HCT116 (cell line): ENCODE results near the gene ITIH5. TPM values are rescaled to one million over a fixed set of nuclear protein-coding genes. Genes with fewer than 3 reads are reported as not detected.

Source experiments
- ATAC-seq: fragments of 200-7000 bp; cut with Tn5 transposase; 2 replicates; pipeline ENCODE4 v1.9.1; 2020; ENCODE audit warnings: mild to moderate bottlenecking, moderate library complexity
- BruUV-seq: library from RNA; stranded (reverse); fragments of 400-500 nt; replicated peaks from 2 replicates; lab custom pipeline; 2021; lab: Mats Ljungman, UMichigan
- CTCF ChIA-PET: fragments of 300-600 bp; sonication (Branson Sonifier 250); formaldehyde crosslinking; loops from one replicate; lab custom pipeline; 2021; ENCODE audit warnings: antibody characterized with exemption; lab: Charles Lee
- POLR2A ChIA-PET: fragments of 300-600, 350-600 bp; sonication (Branson Sonifier 250); formaldehyde crosslinking; loops from one replicate; lab custom pipeline; 2021; ENCODE audit warnings: antibody characterized with exemption; lab: Charles Lee
- RAD21 ChIA-PET, 2 experiments: fragments of 300-600 bp; sonication (Branson Sonifier 250); formaldehyde crosslinking; loops; one replicate each; lab custom pipeline; 2023; ENCODE audit warnings: low total read pairs in 2 of 2; ENCODE audit not compliant: uncharacterized antibody in 2 of 2, unreplicated experiment in 2 of 2, low non-redundant PET in 1 of 2; lab: Charles Lee
- DNase-seq: peaks from one replicate; pipeline ENCODE4 v3.0.0-alpha.2; 2010; ENCODE audit warnings: low read depth, low spot score
- H2AFZ ChIP-seq: fragments of 200-600 bp; shearing (Covaris generic), sonication (generic); 2 replicates; pipeline ENCODE4 v1.6.1; 2017; ENCODE audit warnings: low read depth, mixed run types, mixed read lengths, antibody characterized with exemption, low read length; ENCODE audit not compliant: poor library complexity, severe bottlenecking
- H3K27ac ChIP-seq: 2 replicates; pipeline ENCODE4 v1.5.1; 2012; ENCODE audit warnings: low read depth, low read length
- H3K27me3 ChIP-seq: fragments of 200-600 bp; sonication (generic); 2 replicates; pipeline ENCODE4 v1.6.1; 2016; ENCODE audit warnings: mixed run types, low read length, mixed read lengths; ENCODE audit not compliant: insufficient read depth
- H3K36me3 ChIP-seq, 2 experiments: fragments of 200-500 bp in 1 of 2; fragments of 200-600 bp in 1 of 2; sonication (Bioruptor generic) in 1 of 2; sonication (generic) in 1 of 2; 2 replicates each; pipeline versions ENCODE4 v1.5.1 to v1.6.1; 2014 to 2016; ENCODE audit warnings: low read length in 2 of 2, inconsistent platforms in 1 of 2, mixed read lengths in 1 of 2, mixed run types in 1 of 2; ENCODE audit not compliant: insufficient read depth in 2 of 2, control insufficient read depth in 1 of 2
- H3K4me1 ChIP-seq, 2 experiments: fragments of 200-600 bp in 1 of 2; sonication (generic) in 1 of 2; 2 replicates each; pipeline versions ENCODE4 v1.5.1 to v1.6.1; 2012 to 2017; ENCODE audit warnings: low read length in 2 of 2, inconsistent platforms in 1 of 2, mild to moderate bottlenecking in 1 of 2, mixed read lengths in 1 of 2, mixed run types in 1 of 2, moderate library complexity in 1 of 2; ENCODE audit not compliant: insufficient read depth in 2 of 2, control insufficient read depth in 1 of 2
- H3K4me2 ChIP-seq: fragments of 200-600 bp; sonication (generic); 2 replicates; pipeline ENCODE4 v1.6.1; 2017; ENCODE audit warnings: mixed run types, low read length, mixed read lengths
- H3K4me3 ChIP-seq, 2 experiments: fragments of 200-600 bp in 1 of 2; sonication (generic) in 1 of 2; replicated peaks in 1 of 2; 2 replicates each; pipeline ENCODE4 v1.5.1; 2011 to 2016; ENCODE audit warnings: low read length in 2 of 2, control low read depth in 1 of 2, low read depth in 1 of 2, mild to moderate bottlenecking in 1 of 2, mixed read lengths in 1 of 2, mixed run types in 1 of 2
- H3K79me2 ChIP-seq: fragments of 200-600 bp; sonication (generic); 2 replicates; pipeline ENCODE4 v1.6.1; 2017; ENCODE audit warnings: mild to moderate bottlenecking, mixed run types, low read length, moderate library complexity, mixed read lengths; ENCODE audit not compliant: insufficient read depth
- H3K9ac ChIP-seq: fragments of 200-600 bp; sonication (generic); 2 replicates; pipeline ENCODE4 v1.6.1; 2016; ENCODE audit warnings: low read length, mixed read lengths
- H3K9me2 ChIP-seq: fragments of 200-600 bp; sonication (generic), shearing (Covaris generic); 2 replicates; pipeline ENCODE4 v1.6.1; 2017; ENCODE audit warnings: mixed run types, mild to moderate bottlenecking, moderate library complexity; ENCODE audit not compliant: insufficient read depth
- H3K9me3 ChIP-seq, 2 experiments: fragments of 200-500 bp in 1 of 2; fragments of 200-600 bp in 1 of 2; sonication (Bioruptor generic) in 1 of 2; sonication (generic) in 1 of 2; 2 replicates each; pipeline ENCODE4 v1.6.1; 2014 to 2017; ENCODE audit warnings: low read length in 2 of 2, mixed read lengths in 2 of 2, inconsistent platforms in 1 of 2, low read depth in 1 of 2, mild to moderate bottlenecking in 1 of 2, mixed run types in 1 of 2, moderate library complexity in 1 of 2; ENCODE audit not compliant: control insufficient read depth in 1 of 2, insufficient read depth in 1 of 2
- H4K20me1 ChIP-seq: fragments of 200-600 bp; sonication (generic), shearing (Covaris generic); 2 replicates; pipeline ENCODE4 v1.6.1; 2017; ENCODE audit warnings: mixed run types, mild to moderate bottlenecking, moderate library complexity; ENCODE audit not compliant: insufficient read depth
- EZH2 ChIP-seq: fragments of 200-600 bp; sonication (generic); IDR thresholded peaks from 2 replicates; pipeline ENCODE4 v1.6.1; 2017; ENCODE audit warnings: antibody characterized with exemption, mixed run types
- FOSL1 ChIP-seq: IDR thresholded peaks from 2 replicates; pipeline ENCODE4 v1.6.1; 2012; ENCODE audit warnings: low read depth
- JUND ChIP-seq: IDR thresholded peaks from 2 replicates; pipeline ENCODE4 v1.6.1; 2012
- RAD21 ChIP-seq: IDR thresholded peaks from 2 replicates; pipeline ENCODE4 v1.6.1; 2012; ENCODE audit warnings: low read depth, mild to moderate bottlenecking
- TCF7L2 ChIP-seq: IDR thresholded peaks from 2 replicates; pipeline ENCODE4 v1.7.0; 2011; ENCODE audit warnings: borderline replicate concordance, inconsistent platforms; ENCODE audit not compliant: insufficient read depth, insufficient read length; ENCODE audit errors: extremely low read depth
- ZNF274 ChIP-seq: fragments of 200-500 bp; sonication (Bioruptor generic); IDR thresholded peaks from 2 replicates; pipeline ENCODE4 v1.6.1; 2014; ENCODE audit warnings: mild to moderate bottlenecking, low read depth, low read length, inconsistent platforms
- intact Hi-C: fragments of 100-400 bp; cut with micrococcal nuclease; formaldehyde crosslinking; loops from 2 replicates; pipeline ENCODE4 v1.10.0; 2022
- total RNA-seq: library from RNA; stranded (reverse); gene quantifications from one replicate; pipeline ENCODE4 v1.2.1, GENCODE V29; 2021; ENCODE audit not compliant: unreplicated experiment
- TF ChIP-seq, protein P1 (sequence below): IDR thresholded peaks from 2 replicates; pipeline ENCODE4 v1.6.1; 2012
- TF ChIP-seq, protein P2 (sequence below): IDR thresholded peaks from 2 replicates; pipeline ENCODE4 v1.6.1; 2011; ENCODE audit warnings: mild to moderate bottlenecking, low read length, moderate library complexity; ENCODE audit not compliant: insufficient replicate concordance; ENCODE audit errors: extremely low read depth
- TF ChIP-seq, protein P3 (sequence below), 3 experiments: fragments of 200-600 bp in 1 of 3; sonication (generic) in 1 of 3; IDR thresholded peaks in 2 of 3; conservative IDR thresholded peaks in 1 of 3; 2 replicates each; pipeline ENCODE4 v1.5.1; 2012 to 2017; ENCODE audit warnings: low read depth in 2 of 3, low read length in 2 of 3, antibody characterized with exemption in 1 of 3, borderline replicate concordance in 1 of 3, control low read depth in 1 of 3, mild to moderate bottlenecking in 1 of 3, mixed read lengths in 1 of 3, mixed run types in 1 of 3, moderate library complexity in 1 of 3; ENCODE audit not compliant: insufficient read depth in 1 of 3

The ITIH5 gene
- total RNA-seq, 1 experiment from 2014 or later = not detected

DNA sequence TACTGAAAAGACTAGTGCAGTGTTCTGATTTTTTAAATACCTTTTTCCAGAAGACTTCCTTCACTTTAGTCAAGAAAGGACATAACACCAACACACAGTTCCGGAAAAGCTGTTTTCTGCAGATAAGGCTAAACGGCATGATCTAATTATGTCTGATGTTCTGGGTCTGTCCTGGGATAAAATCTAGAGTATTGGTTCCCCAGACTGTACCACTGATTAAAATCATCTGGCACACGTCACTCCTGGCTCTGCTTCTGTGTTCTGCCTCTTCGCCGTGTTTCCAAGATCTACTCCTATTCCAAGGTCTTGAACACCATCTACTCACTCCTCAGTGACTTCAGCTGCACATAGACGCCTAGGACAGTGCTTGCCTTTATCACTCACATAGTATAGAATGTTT, 155.2 kb downstream of the ITIH5 start:
- Histone ChIP-seq H3K27ac (no peak overlapping the region), H2AFZ (no peak overlapping the region), H4K20me1 (no peaks in the 10 kb centered on the region), H3K79me2 (no peaks in the 10 kb centered on the region), H3K27me3 (peaks cover 19% of the 10 kb centered on the region), H3K4me2 (no peak overlapping the region), H3K36me3 (no peaks in the 10 kb centered on the region), H3K9me3 (no peaks in the 10 kb centered on the region), H3K4me1 (no peaks in the 10 kb centered on the region), H3K9ac (no peak overlapping the region), H3K9me2 (no peaks in the 10 kb centered on the region), H3K4me3 (no peak overlapping the region)
- ChIA-PET POLR2A (no interaction called here), CTCF (no interaction called here), RAD21 (no interaction called here)
- intact Hi-C loops = no loop called here
- TF ChIP-seq, protein P1, sequence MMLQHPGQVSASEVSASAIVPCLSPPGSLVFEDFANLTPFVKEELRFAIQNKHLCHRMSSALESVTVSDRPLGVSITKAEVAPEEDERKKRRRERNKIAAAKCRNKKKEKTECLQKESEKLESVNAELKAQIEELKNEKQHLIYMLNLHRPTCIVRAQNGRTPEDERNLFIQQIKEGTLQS = no peak
- TF ChIP-seq JUND (no peak), TCF7L2 (no peak), ZNF274 (no peak), RAD21 (no peak), FOSL1 (no peak), EZH2 (no peak)
- TF ChIP-seq, protein P2, sequence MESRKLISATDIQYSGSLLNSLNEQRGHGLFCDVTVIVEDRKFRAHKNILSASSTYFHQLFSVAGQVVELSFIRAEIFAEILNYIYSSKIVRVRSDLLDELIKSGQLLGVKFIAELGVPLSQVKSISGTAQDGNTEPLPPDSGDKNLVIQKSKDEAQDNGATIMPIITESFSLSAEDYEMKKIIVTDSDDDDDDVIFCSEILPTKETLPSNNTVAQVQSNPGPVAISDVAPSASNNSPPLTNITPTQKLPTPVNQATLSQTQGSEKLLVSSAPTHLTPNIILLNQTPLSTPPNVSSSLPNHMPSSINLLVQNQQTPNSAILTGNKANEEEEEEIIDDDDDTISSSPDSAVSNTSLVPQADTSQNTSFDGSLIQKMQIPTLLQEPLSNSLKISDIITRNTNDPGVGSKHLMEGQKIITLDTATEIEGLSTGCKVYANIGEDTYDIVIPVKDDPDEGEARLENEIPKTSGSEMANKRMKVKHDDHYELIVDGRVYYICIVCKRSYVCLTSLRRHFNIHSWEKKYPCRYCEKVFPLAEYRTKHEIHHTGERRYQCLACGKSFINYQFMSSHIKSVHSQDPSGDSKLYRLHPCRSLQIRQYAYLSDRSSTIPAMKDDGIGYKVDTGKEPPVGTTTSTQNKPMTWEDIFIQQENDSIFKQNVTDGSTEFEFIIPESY = no peak
- TF ChIP-seq, protein P3, sequence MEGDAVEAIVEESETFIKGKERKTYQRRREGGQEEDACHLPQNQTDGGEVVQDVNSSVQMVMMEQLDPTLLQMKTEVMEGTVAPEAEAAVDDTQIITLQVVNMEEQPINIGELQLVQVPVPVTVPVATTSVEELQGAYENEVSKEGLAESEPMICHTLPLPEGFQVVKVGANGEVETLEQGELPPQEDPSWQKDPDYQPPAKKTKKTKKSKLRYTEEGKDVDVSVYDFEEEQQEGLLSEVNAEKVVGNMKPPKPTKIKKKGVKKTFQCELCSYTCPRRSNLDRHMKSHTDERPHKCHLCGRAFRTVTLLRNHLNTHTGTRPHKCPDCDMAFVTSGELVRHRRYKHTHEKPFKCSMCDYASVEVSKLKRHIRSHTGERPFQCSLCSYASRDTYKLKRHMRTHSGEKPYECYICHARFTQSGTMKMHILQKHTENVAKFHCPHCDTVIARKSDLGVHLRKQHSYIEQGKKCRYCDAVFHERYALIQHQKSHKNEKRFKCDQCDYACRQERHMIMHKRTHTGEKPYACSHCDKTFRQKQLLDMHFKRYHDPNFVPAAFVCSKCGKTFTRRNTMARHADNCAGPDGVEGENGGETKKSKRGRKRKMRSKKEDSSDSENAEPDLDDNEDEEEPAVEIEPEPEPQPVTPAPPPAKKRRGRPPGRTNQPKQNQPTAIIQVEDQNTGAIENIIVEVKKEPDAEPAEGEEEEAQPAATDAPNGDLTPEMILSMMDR (IDR thresholded peaks at IDR 0.05 in 2 of 3, conservative IDR thresholded peaks at IDR 0.05 in 1 of 3; ENCODE audit: borderline replicate concordance in 1 of 3, insufficient read depth in 1 of 3, low read depth in 2 of 3, low read length in 2 of 3) = no peak
- BruUV-seq = no TSS peak
- ATAC-seq (no peak), DNase-seq (no peak)

Other genes with a start within 250 kb of the ITIH5 start
- gene ITIH2, start 36.4 kb upstream of the ITIH5 start, total RNA-seq = 0.57 TPM
- gene KIN, start 121.0 kb upstream of the ITIH5 start, total RNA-seq = 13.6 TPM
- gene ATP5F1C, start 121.2 kb upstream of the ITIH5 start, total RNA-seq = 292 TPM
- 8.0 TPM for gene TAF3, start 151.5 kb upstream of the ITIH5 start, total RNA-seq